GM23338 (cell line): Measurements from ENCODE around the gene IGF2BP2. TPM values are rescaled to one million over a fixed set of nuclear protein-coding genes. Genes with fewer than 3 reads are reported as not detected.

Experiments used
- ATAC-seq: fragments of 200-7000 bp; cut with Tn5 transposase; 3 replicates; pipeline ENCODE4 v1.9.1; 2020
- DNase-seq: peaks from one replicate; pipeline ENCODE4 v3.0.0-alpha.2; 2015; ENCODE audit warnings: low spot score
- H2AFZ ChIP-seq: fragments of 200-600 bp; sonication (generic); 2 replicates; pipeline ENCODE4 v1.8.0; 2016; ENCODE audit warnings: antibody characterized with exemption, mild to moderate bottlenecking, moderate library complexity
- H3F3A ChIP-seq: fragments of 200-600 bp; sonication (generic); replicated peaks from 2 replicates; pipeline ENCODE4 v1.8.0; 2017; ENCODE audit warnings: antibody characterized with exemption, mixed run types, low read depth
- H3K27ac ChIP-seq: fragments of 200-600 bp; sonication (generic); 2 replicates; pipeline ENCODE4 v1.6.1; 2016; ENCODE audit warnings: low read depth
- H3K27me3 ChIP-seq: fragments of 200-600 bp; sonication (generic); 2 replicates; pipeline ENCODE4 v1.8.0; 2016; ENCODE audit warnings: mild to moderate bottlenecking, mixed run types, moderate library complexity; ENCODE audit not compliant: insufficient read depth
- H3K36me3 ChIP-seq: fragments of 200-600 bp; sonication (generic); 2 replicates; pipeline ENCODE4 v1.8.0; 2016; ENCODE audit warnings: mild to moderate bottlenecking; ENCODE audit not compliant: insufficient read depth
- H3K4me1 ChIP-seq: fragments of 200-600 bp; sonication (generic); 2 replicates; pipeline ENCODE4 v1.8.0; 2016; ENCODE audit warnings: mild to moderate bottlenecking, moderate library complexity; ENCODE audit not compliant: insufficient read depth
- H3K4me2 ChIP-seq: fragments of 200-600 bp; sonication (generic); 2 replicates; pipeline ENCODE4 v1.7.1; 2017; ENCODE audit warnings: mixed run types
- H3K4me3 ChIP-seq: fragments of 200-600 bp; sonication (generic); 2 replicates; pipeline ENCODE4 v1.6.1; 2016; ENCODE audit warnings: mixed run types
- H3K79me2 ChIP-seq: fragments of 200-600 bp; sonication (generic); replicated peaks from 2 replicates; pipeline ENCODE4 v1.8.0; 2017; ENCODE audit warnings: mild to moderate bottlenecking; ENCODE audit not compliant: insufficient read depth
- H3K9me2 ChIP-seq: fragments of 200-600 bp; sonication (generic); 2 replicates; pipeline ENCODE4 v1.8.0; 2017; ENCODE audit not compliant: insufficient read depth
- H4K20me1 ChIP-seq: fragments of 200-600 bp; sonication (generic); replicated peaks from 2 replicates; pipeline ENCODE4 v1.8.0; 2017; ENCODE audit warnings: mild to moderate bottlenecking; ENCODE audit not compliant: insufficient read depth
- H3K27ac Mint-ChIP-seq: 2 replicates; pipeline ENCODE4 v1.8.0; 2020; ENCODE audit warnings: inconsistent platforms, mild to moderate bottlenecking, moderate library complexity, mixed read lengths
- H3K27me3 Mint-ChIP-seq: 3 replicates; pipeline ENCODE4 v1.8.0; 2022; ENCODE audit warnings: low read depth, mild to moderate bottlenecking, moderate library complexity, mixed read lengths, inconsistent platforms; ENCODE audit not compliant: insufficient read depth, poor library complexity
- H3K36me3 Mint-ChIP-seq: 3 replicates; pipeline ENCODE4 v1.8.0; 2021; ENCODE audit warnings: low read depth, mild to moderate bottlenecking, inconsistent platforms, moderate library complexity, mixed read lengths
- H3K4me1 Mint-ChIP-seq: 3 replicates; pipeline ENCODE4 v1.8.0; 2020; ENCODE audit warnings: mild to moderate bottlenecking, inconsistent platforms, mixed read lengths
- H3K4me3 Mint-ChIP-seq: 3 replicates; pipeline ENCODE4 v1.8.0; 2021; ENCODE audit warnings: moderate library complexity, mild to moderate bottlenecking, inconsistent platforms, mixed read lengths
- H3K9me3 Mint-ChIP-seq: 3 replicates; pipeline ENCODE4 v1.8.0; 2020; ENCODE audit warnings: moderate library complexity, mild to moderate bottlenecking, inconsistent platforms, mixed read lengths
- CREB1 ChIP-seq: fragments of 250-450 bp; sonication (Bioruptor Pico); IDR thresholded peaks from 2 replicates; pipeline ENCODE4 v1.5.0; 2020; ENCODE audit warnings: low read depth, mild to moderate bottlenecking, moderate library complexity
- EZH2phosphoT487 ChIP-seq: fragments of 200-600 bp; sonication (generic); IDR thresholded peaks from one replicate; pipeline ENCODE4 v1.8.1; 2018; ENCODE audit warnings: antibody characterized with exemption; ENCODE audit not compliant: unreplicated experiment
- JUNB ChIP-seq: IDR thresholded peaks from one replicate; pipeline ENCODE4 v1.6.1; 2016; ENCODE audit warnings: antibody characterized with exemption; ENCODE audit not compliant: unreplicated experiment
- NANOG ChIP-seq: IDR thresholded peaks from 2 replicates; pipeline ENCODE4 v1.6.1; 2016; ENCODE audit warnings: antibody characterized with exemption, borderline replicate concordance
- POLR2AphosphoS5 ChIP-seq: IDR thresholded peaks from 2 replicates; pipeline ENCODE4 v1.6.1; 2016; ENCODE audit warnings: antibody characterized with exemption, low read depth
- STAT1 ChIP-seq: IDR thresholded peaks from one replicate; pipeline ENCODE4 v1.6.1; 2016; ENCODE audit warnings: antibody characterized with exemption; ENCODE audit not compliant: unreplicated experiment
- ZNF114 ChIP-seq: fragments of 250-450 bp; sonication (Bioruptor Pico); IDR thresholded peaks from 2 replicates; pipeline ENCODE4 v1.5.0; 2020; ENCODE audit warnings: mild to moderate bottlenecking, moderate library complexity
- ZNF331 ChIP-seq: fragments of 250-450 bp; sonication (Bioruptor Pico); IDR thresholded peaks from 2 replicates; pipeline ENCODE4 v1.5.0; 2020; ENCODE audit warnings: low read depth, mild to moderate bottlenecking, moderate library complexity
- polyA plus RNA-seq: library from polyadenylated mRNA; unstranded; fragments of >200 nt; fragmentation: Nextera tagmentation; extraction: Ambion mirVana; gene quantifications from 2 replicates; pipeline ENCODE4 v1.2.1, GENCODE V29; 2016
- total RNA-seq: library from RNA; depleted of rRNA; stranded (reverse); fragments of >200 nt; shearing (Covaris generic); gene quantifications from 2 replicates; pipeline ENCODE4 v1.2.3, GENCODE V29; 2014
- TF ChIP-seq, protein P1 (sequence below): IDR thresholded peaks from 2 replicates; pipeline ENCODE4 v1.6.1; 2016; ENCODE audit warnings: antibody characterized with exemption
- TF ChIP-seq, protein P2 (sequence below), 2 experiments: fragments of 200-600 bp in 1 of 2; sonication (generic) in 1 of 2; conservative IDR thresholded peaks; 2 replicates each; pipeline versions ENCODE4 v1.5.1 to v1.6.1; 2016 to 2017; ENCODE audit warnings: antibody characterized with exemption in 2 of 2, low read depth in 2 of 2, mild to moderate bottlenecking in 2 of 2, moderate library complexity in 1 of 2
- TF ChIP-seq, protein P3 (sequence below): fragments of 250-450 bp; sonication (Bioruptor Pico); IDR thresholded peaks from 2 replicates; pipeline ENCODE4 v1.5.0; 2020; ENCODE audit warnings: mild to moderate bottlenecking, moderate library complexity

IGF2BP2 gene
- total and polyA plus RNA-seq, 2 experiments from 2014 or later = 82.9 to 84.5 TPM

GRCh38 chr3:185867650-185868049 lies 42.8 kb upstream of the IGF2BP2 start:
- H3K27ac Mint-ChIP-seq = no peak overlapping the region
- H3K36me3 Mint-ChIP-seq = no peaks in the 10 kb centered on the region
- H3K4me3 Mint-ChIP-seq = no peak overlapping the region
- no peak overlapping the region for H3K27ac ChIP-seq
- ATAC-seq = no peak
- no peaks in the 10 kb centered on the region for H3K27me3 ChIP-seq
- H3K4me1 ChIP-seq = no peaks in the 10 kb centered on the region
- H3K4me1 Mint-ChIP-seq = peaks cover 7% of the 10 kb centered on the region
- H3K27me3 Mint-ChIP-seq = no peaks in the 10 kb centered on the region
- no peaks in the 10 kb centered on the region for H3K9me2 ChIP-seq
- no peak overlapping the region for H3K4me2 ChIP-seq
- TF ChIP-seq NANOG (no peak), JUNB (no peak), EZH2phosphoT487 (no peak), POLR2AphosphoS5 (no peak), ZNF331 (CRISPR knock-in tag) (no peak), STAT1 (no peak), CREB1 (no peak), ZNF114 (CRISPR knock-in tag) (no peak)
- TF ChIP-seq, protein P1, sequence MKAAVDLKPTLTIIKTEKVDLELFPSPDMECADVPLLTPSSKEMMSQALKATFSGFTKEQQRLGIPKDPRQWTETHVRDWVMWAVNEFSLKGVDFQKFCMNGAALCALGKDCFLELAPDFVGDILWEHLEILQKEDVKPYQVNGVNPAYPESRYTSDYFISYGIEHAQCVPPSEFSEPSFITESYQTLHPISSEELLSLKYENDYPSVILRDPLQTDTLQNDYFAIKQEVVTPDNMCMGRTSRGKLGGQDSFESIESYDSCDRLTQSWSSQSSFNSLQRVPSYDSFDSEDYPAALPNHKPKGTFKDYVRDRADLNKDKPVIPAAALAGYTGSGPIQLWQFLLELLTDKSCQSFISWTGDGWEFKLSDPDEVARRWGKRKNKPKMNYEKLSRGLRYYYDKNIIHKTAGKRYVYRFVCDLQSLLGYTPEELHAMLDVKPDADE = no peak
- TF ChIP-seq, protein P2, sequence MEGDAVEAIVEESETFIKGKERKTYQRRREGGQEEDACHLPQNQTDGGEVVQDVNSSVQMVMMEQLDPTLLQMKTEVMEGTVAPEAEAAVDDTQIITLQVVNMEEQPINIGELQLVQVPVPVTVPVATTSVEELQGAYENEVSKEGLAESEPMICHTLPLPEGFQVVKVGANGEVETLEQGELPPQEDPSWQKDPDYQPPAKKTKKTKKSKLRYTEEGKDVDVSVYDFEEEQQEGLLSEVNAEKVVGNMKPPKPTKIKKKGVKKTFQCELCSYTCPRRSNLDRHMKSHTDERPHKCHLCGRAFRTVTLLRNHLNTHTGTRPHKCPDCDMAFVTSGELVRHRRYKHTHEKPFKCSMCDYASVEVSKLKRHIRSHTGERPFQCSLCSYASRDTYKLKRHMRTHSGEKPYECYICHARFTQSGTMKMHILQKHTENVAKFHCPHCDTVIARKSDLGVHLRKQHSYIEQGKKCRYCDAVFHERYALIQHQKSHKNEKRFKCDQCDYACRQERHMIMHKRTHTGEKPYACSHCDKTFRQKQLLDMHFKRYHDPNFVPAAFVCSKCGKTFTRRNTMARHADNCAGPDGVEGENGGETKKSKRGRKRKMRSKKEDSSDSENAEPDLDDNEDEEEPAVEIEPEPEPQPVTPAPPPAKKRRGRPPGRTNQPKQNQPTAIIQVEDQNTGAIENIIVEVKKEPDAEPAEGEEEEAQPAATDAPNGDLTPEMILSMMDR (conservative IDR thresholded peaks at IDR 0.05; ENCODE audit: low read depth in 2 of 2) = no peak
- TF ChIP-seq, protein P3, sequence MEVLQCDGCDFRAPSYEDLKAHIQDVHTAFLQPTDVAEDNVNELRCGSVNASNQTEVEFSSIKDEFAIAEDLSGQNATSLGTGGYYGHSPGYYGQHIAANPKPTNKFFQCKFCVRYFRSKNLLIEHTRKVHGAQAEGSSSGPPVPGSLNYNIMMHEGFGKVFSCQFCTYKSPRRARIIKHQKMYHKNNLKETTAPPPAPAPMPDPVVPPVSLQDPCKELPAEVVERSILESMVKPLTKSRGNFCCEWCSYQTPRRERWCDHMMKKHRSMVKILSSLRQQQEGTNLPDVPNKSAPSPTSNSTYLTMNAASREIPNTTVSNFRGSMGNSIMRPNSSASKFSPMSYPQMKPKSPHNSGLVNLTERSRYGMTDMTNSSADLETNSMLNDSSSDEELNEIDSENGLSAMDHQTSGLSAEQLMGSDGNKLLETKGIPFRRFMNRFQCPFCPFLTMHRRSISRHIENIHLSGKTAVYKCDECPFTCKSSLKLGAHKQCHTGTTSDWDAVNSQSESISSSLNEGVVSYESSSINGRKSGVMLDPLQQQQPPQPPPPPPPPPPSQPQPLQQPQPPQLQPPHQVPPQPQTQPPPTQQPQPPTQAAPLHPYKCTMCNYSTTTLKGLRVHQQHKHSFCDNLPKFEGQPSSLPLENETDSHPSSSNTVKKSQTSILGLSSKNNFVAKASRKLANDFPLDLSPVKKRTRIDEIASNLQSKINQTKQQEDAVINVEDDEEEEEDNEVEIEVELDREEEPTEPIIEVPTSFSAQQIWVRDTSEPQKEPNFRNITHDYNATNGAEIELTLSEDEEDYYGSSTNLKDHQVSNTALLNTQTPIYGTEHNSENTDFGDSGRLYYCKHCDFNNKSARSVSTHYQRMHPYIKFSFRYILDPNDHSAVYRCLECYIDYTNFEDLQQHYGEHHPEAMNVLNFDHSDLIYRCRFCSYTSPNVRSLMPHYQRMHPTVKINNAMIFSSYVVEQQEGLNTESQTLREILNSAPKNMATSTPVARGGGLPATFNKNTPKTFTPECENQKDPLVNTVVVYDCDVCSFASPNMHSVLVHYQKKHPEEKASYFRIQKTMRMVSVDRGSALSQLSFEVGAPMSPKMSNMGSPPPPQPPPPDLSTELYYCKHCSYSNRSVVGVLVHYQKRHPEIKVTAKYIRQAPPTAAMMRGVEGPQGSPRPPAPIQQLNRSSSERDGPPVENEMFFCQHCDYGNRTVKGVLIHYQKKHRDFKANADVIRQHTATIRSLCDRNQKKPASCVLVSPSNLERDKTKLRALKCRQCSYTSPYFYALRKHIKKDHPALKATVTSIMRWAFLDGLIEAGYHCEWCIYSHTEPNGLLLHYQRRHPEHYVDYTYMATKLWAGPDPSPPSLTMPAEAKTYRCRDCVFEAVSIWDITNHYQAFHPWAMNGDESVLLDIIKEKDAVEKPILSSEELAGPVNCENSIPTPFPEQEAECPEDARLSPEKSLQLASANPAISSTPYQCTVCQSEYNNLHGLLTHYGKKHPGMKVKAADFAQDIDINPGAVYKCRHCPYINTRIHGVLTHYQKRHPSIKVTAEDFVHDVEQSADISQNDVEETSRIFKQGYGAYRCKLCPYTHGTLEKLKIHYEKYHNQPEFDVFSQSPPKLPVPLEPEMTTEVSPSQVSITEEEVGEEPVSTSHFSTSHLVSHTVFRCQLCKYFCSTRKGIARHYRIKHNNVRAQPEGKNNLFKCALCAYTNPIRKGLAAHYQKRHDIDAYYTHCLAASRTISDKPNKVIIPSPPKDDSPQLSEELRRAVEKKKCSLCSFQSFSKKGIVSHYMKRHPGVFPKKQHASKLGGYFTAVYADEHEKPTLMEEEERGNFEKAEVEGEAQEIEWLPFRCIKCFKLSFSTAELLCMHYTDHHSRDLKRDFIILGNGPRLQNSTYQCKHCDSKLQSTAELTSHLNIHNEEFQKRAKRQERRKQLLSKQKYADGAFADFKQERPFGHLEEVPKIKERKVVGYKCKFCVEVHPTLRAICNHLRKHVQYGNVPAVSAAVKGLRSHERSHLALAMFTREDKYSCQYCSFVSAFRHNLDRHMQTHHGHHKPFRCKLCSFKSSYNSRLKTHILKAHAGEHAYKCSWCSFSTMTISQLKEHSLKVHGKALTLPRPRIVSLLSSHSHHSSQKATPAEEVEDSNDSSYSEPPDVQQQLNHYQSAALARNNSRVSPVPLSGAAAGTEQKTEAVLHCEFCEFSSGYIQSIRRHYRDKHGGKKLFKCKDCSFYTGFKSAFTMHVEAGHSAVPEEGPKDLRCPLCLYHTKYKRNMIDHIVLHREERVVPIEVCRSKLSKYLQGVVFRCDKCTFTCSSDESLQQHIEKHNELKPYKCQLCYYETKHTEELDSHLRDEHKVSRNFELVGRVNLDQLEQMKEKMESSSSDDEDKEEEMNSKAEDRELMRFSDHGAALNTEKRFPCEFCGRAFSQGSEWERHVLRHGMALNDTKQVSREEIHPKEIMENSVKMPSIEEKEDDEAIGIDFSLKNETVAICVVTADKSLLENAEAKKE (CRISPR knock-in tag) = no peak
- no peaks in the 10 kb centered on the region for H3K9me3 Mint-ChIP-seq
- no peak for DNase-seq
- H3K4me3 ChIP-seq = no peak overlapping the region
- no peaks in the 10 kb centered on the region; the same call in 1 of the 2 replicates for H3F3A ChIP-seq
- H4K20me1 ChIP-seq = no peaks in the 10 kb centered on the region
- no peak overlapping the region for H2AFZ ChIP-seq
- H3K36me3 ChIP-seq = no peaks in the 10 kb centered on the region
- no peaks in the 10 kb centered on the region for H3K79me2 ChIP-seq
